Testis (tissue), 2 donors: ENCODE measurements around the gene SNTN.

Experiments used
- POLR2A ChIP-seq: fragments of 450-650 bp; IDR thresholded peaks from one replicate; pipeline ENCODE4 v1.6.1; 2017; ENCODE audit warnings: antibody characterized with exemption, mild to moderate bottlenecking, moderate library complexity
- TF ChIP-seq, protein P1 (sequence below), 3 experiments: fragments of 450-650 bp in 2 of 3; fragments of 200-600 bp in 1 of 3; sonication (generic) in 1 of 3; IDR thresholded peaks; one replicate each; pipeline ENCODE4 v1.5.1; 2016 to 2019; ENCODE audit warnings: antibody characterized with exemption in 3 of 3, mild to moderate bottlenecking in 2 of 3, moderate library complexity in 1 of 3

DNA sequence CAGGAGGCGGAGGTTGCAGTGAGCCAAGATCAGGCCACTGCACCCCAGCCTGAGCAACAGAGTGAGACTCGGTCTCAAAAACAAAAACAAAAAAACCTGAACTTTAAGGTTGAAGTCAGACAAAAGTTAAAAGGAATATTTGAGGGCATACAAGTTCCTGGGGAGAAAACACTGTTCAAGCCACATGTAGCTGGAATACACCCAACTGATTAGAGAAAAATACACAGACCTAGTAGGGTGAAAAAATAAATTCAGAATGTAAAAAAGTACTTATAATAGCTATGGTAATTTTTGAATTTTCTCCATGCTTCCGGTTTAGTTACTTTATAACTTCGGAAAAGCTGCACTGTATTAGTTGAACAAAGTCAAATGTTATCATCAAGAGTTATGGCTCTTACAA, 42.6 kb upstream of the SNTN start:
- TF ChIP-seq, protein P1, sequence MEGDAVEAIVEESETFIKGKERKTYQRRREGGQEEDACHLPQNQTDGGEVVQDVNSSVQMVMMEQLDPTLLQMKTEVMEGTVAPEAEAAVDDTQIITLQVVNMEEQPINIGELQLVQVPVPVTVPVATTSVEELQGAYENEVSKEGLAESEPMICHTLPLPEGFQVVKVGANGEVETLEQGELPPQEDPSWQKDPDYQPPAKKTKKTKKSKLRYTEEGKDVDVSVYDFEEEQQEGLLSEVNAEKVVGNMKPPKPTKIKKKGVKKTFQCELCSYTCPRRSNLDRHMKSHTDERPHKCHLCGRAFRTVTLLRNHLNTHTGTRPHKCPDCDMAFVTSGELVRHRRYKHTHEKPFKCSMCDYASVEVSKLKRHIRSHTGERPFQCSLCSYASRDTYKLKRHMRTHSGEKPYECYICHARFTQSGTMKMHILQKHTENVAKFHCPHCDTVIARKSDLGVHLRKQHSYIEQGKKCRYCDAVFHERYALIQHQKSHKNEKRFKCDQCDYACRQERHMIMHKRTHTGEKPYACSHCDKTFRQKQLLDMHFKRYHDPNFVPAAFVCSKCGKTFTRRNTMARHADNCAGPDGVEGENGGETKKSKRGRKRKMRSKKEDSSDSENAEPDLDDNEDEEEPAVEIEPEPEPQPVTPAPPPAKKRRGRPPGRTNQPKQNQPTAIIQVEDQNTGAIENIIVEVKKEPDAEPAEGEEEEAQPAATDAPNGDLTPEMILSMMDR (IDR thresholded peaks at IDR 0.05), result no peak
- no peak for TF ChIP-seq POLR2A
